ENCODE results near the gene DNAJB12.
A peak's percentile ranks its signal among the peaks of the same experiment; 100 is the strongest.
"Not testable (repeated sequence)": the region's sequence is repeated elsewhere in the genome, so short reads cannot be mapped to it uniquely, and the experiment has no call there.

DNAJB12 gene

DNA sequence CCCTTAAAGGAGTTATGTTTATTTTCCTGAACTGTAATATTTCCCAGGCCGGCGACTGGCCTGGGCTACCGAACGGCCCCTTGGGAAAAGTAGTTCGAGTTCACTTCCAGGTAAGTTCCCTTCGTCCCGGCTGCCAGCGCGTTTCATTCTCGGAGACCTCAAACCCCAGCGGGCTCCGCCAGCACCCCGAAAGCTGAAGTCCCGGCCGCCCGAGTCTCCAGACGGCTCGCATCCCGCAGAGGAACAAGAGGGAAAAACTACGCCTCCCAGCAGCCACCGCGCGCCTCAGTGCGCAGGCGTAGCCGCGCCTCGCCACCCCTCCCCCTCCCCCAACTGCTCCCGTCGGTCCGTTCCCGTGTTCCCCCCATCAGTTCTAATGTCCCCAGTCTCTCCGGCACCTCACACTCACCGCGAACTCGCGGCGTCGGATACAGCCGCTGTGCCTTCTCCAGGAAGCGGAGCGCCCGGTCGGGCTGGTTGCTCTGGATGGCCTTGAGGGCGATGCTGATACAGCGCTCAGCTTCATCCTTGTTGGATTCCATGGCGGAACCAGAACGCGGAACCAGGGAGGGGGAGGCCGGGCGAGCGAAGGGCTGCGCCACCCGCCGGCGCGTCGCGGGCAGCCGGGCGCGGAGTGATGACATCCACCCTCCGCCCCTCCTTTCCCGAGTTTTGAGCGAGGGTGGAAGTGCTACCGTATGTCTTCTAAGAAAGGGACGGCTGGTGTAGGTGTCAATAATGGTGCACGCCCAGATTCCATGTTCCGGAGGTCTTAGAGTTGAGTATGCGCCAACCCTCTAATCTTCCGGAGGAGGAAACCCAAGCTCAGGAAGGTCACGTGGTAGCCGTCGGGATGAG, at the start of gene DNAJB12:
DNAJB12 (minus strand) TSS at position 564 of the 858 bp plus-strand sequence; CDS start at position 542, 22 bp downstream.
- H3K9me3 ChIP-seq (ENCODE audit: insufficient read depth, low read length, severe bottlenecking), result no peaks in the 10 kb centered on the region

GRCh38 chr10:72395581-72395980, 40.9 kb upstream of the DNAJB12 start:
- H3K27me3 ChIP-seq (ENCODE audit: insufficient read depth, low read length, poor library complexity); H3K9me3 ChIP-seq (ENCODE audit: insufficient read depth, low read length, severe bottlenecking); H3K36me3 ChIP-seq (ENCODE audit: insufficient read depth, low read length); H3K27ac ChIP-seq (ENCODE audit: low read length); H3K9ac ChIP-seq (ENCODE audit: low read depth, low read length); H3K4me3 ChIP-seq (ENCODE audit: low read depth in 1 of 2, low read length in 2 of 2); H2AFZ ChIP-seq (ENCODE audit: low read depth, low read length); H3K79me2 ChIP-seq (ENCODE audit: insufficient read depth, low read length); H3K4me1 ChIP-seq (ENCODE audit: insufficient read depth, low read length); H3K4me2 ChIP-seq (ENCODE audit: insufficient read depth, low read length); DNase-seq; H4K20me1 ChIP-seq (ENCODE audit: insufficient read depth, low read length); ATAC-seq (ENCODE audit: insufficient read depth, low read depth): not testable (repeated sequence)

More for the DNA sequence above, at the start of gene DNAJB12:
- ATAC-seq (ENCODE audit: insufficient read depth, low read depth), result peak; percentile 89
- TF ChIP-seq EZH2 (IDR thresholded peaks at IDR 0.05; ENCODE audit: borderline replicate concordance, low read depth, low read length, severe bottlenecking), result no peak
- TF ChIP-seq, protein P1, sequence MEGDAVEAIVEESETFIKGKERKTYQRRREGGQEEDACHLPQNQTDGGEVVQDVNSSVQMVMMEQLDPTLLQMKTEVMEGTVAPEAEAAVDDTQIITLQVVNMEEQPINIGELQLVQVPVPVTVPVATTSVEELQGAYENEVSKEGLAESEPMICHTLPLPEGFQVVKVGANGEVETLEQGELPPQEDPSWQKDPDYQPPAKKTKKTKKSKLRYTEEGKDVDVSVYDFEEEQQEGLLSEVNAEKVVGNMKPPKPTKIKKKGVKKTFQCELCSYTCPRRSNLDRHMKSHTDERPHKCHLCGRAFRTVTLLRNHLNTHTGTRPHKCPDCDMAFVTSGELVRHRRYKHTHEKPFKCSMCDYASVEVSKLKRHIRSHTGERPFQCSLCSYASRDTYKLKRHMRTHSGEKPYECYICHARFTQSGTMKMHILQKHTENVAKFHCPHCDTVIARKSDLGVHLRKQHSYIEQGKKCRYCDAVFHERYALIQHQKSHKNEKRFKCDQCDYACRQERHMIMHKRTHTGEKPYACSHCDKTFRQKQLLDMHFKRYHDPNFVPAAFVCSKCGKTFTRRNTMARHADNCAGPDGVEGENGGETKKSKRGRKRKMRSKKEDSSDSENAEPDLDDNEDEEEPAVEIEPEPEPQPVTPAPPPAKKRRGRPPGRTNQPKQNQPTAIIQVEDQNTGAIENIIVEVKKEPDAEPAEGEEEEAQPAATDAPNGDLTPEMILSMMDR (IDR thresholded peaks at IDR 0.05; ENCODE audit: borderline replicate concordance, extremely low read depth, low read length, poor library complexity, severe bottlenecking), result peak; percentile 32
- Histone ChIP-seq H3K27ac (ENCODE audit: low read length) (peak within 1 kb of the TSS; percentile 98), H3K79me2 (ENCODE audit: insufficient read depth, low read length) (peaks cover 48% of the 10 kb centered on the region), H3K9ac (ENCODE audit: low read depth, low read length) (peak within 1 kb of the TSS; percentile 85), H3K4me1 (ENCODE audit: insufficient read depth, low read length) (peaks cover 35% of the 10 kb centered on the region), H4K20me1 (ENCODE audit: insufficient read depth, low read length) (peaks cover 40% of the 10 kb centered on the region), H3K27me3 (ENCODE audit: insufficient read depth, low read length, poor library complexity) (no peaks in the 10 kb centered on the region), H3K36me3 (ENCODE audit: insufficient read depth, low read length) (peaks cover 42% of the 10 kb centered on the region), H3K4me2 (ENCODE audit: insufficient read depth, low read length) (peak within 1 kb of the TSS; percentile 98), H3K4me3 (ENCODE audit: low read depth in 1 of 2, low read length in 2 of 2) (peak within 1 kb of the TSS; percentile 73 to 78), H2AFZ (ENCODE audit: low read depth, low read length) (peak within 1 kb of the TSS; percentile 91)
- peak; percentile 93 for DNase-seq

GRCh38 chr10:72392571-72392970, 37.9 kb upstream of the DNAJB12 start:
- Histone ChIP-seq H2AFZ (ENCODE audit: low read depth, low read length) (no peak overlapping the region), H3K4me1 (ENCODE audit: insufficient read depth, low read length) (no peaks in the 10 kb centered on the region), H3K79me2 (ENCODE audit: insufficient read depth, low read length) (no peaks in the 10 kb centered on the region), H3K27me3 (ENCODE audit: insufficient read depth, low read length, poor library complexity) (no peaks in the 10 kb centered on the region), H3K36me3 (ENCODE audit: insufficient read depth, low read length) (0 out of 2 replicates have a peak, but pooled peaks cover 2% of the 10 kb centered on the region), H3K27ac (ENCODE audit: low read length) (no peak overlapping the region), H3K9ac (ENCODE audit: low read depth, low read length) (no peak overlapping the region), H3K4me2 (ENCODE audit: insufficient read depth, low read length) (no peak overlapping the region), H3K4me3 (ENCODE audit: low read depth in 1 of 2, low read length in 2 of 2) (no peak overlapping the region), H4K20me1 (ENCODE audit: insufficient read depth, low read length) (no peaks in the 10 kb centered on the region), H3K9me3 (ENCODE audit: insufficient read depth, low read length, severe bottlenecking) (no peaks in the 10 kb centered on the region)
- TF ChIP-seq, protein P1 (IDR thresholded peaks at IDR 0.05; ENCODE audit: borderline replicate concordance, extremely low read depth, low read length, poor library complexity, severe bottlenecking), result no peak
- TF ChIP-seq EZH2 (IDR thresholded peaks at IDR 0.05; ENCODE audit: borderline replicate concordance, low read depth, low read length, severe bottlenecking), result no peak
- ATAC-seq (ENCODE audit: insufficient read depth, low read depth), result no peak
- DNase-seq, result no peak

DNA sequence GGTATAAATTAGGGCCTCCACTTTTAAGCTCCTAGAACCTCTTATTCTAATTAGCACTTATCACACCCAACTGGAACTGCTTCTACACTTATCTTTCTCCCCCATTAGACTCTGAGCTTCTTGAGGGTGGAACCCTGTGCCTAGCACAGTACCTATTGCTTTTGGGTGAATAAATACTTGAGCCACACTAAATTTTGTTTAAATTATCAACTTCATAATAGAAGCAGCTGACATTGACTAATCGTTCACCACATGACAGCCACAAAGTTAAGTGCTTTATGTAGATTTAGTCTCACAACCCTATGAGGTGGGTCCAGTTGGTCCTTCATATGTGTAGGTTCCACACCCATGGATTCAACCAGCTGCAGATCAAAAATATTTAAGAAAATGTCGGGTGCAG, 36.0 kb upstream of the DNAJB12 start:
- H3K4me3 ChIP-seq (ENCODE audit: low read depth in 1 of 2, low read length in 2 of 2), result no peak overlapping the region
- H4K20me1 ChIP-seq (ENCODE audit: insufficient read depth, low read length), result no peaks in the 10 kb centered on the region
- TF ChIP-seq, protein P1 (IDR thresholded peaks at IDR 0.05; ENCODE audit: borderline replicate concordance, extremely low read depth, low read length, poor library complexity, severe bottlenecking), result no peak
- TF ChIP-seq EZH2 (IDR thresholded peaks at IDR 0.05; ENCODE audit: borderline replicate concordance, low read depth, low read length, severe bottlenecking), result no peak
- no peaks in the 10 kb centered on the region for H3K9me3 ChIP-seq (ENCODE audit: insufficient read depth, low read length, severe bottlenecking)
- ATAC-seq (ENCODE audit: insufficient read depth, low read depth), result no peak
- 0 out of 2 replicates have a peak, but pooled peaks cover 2% of the 10 kb centered on the region for H3K36me3 ChIP-seq (ENCODE audit: insufficient read depth, low read length)
- DNase-seq, result no peak
- H2AFZ ChIP-seq (ENCODE audit: low read depth, low read length), result no peak overlapping the region
- no peaks in the 10 kb centered on the region for H3K79me2 ChIP-seq (ENCODE audit: insufficient read depth, low read length)
- H3K4me2 ChIP-seq (ENCODE audit: insufficient read depth, low read length), result no peak overlapping the region
- H3K4me1 ChIP-seq (ENCODE audit: insufficient read depth, low read length), result no peaks in the 10 kb centered on the region
- H3K27ac ChIP-seq (ENCODE audit: low read length), result no peak overlapping the region
- H3K9ac ChIP-seq (ENCODE audit: low read depth, low read length), result no peak overlapping the region
- no peaks in the 10 kb centered on the region for H3K27me3 ChIP-seq (ENCODE audit: insufficient read depth, low read length, poor library complexity)
